ENCODE results near the gene DDB1.

The DDB1 gene

DNA sequence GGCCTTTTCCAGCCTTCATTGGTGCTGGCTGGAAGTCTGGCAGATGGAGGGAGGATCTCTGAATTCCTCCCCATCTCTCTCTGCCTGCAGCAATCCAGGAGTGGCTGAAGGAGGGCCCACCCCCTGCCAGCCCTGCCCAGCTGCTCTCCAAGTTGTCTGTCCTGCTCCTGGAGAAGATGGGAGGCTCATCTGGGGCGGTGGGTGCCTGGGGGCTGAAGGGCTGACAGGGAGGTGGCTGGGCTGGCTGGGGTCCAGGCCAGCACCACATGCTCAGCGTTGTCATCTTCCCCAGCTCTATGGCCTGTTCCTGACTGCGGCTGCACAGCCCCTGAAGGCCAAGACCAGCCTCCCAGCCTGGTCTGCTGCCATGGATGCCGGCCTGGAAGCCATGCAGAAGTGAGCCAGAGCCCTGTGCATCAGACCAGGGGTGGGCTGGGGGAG is 12.3 kb upstream of the DDB1 start:
- peaks cover 60% of the 10 kb centered on the region for H3K36me3 ChIP-seq (ENCODE audit: control insufficient read depth, low read length)
- H3K9me3 ChIP-seq (ENCODE audit: control insufficient read depth, insufficient read depth, low read length), result no peaks in the 10 kb centered on the region
- TF ChIP-seq EZH2phosphoT487 (IDR thresholded peaks at IDR 0.05; ENCODE audit: borderline replicate concordance, low read length), result no peak
- TF ChIP-seq, protein P1, sequence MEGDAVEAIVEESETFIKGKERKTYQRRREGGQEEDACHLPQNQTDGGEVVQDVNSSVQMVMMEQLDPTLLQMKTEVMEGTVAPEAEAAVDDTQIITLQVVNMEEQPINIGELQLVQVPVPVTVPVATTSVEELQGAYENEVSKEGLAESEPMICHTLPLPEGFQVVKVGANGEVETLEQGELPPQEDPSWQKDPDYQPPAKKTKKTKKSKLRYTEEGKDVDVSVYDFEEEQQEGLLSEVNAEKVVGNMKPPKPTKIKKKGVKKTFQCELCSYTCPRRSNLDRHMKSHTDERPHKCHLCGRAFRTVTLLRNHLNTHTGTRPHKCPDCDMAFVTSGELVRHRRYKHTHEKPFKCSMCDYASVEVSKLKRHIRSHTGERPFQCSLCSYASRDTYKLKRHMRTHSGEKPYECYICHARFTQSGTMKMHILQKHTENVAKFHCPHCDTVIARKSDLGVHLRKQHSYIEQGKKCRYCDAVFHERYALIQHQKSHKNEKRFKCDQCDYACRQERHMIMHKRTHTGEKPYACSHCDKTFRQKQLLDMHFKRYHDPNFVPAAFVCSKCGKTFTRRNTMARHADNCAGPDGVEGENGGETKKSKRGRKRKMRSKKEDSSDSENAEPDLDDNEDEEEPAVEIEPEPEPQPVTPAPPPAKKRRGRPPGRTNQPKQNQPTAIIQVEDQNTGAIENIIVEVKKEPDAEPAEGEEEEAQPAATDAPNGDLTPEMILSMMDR (IDR thresholded peaks at IDR 0.05; ENCODE audit: low read depth, low read length, poor library complexity, severe bottlenecking), result no peak

DNA sequence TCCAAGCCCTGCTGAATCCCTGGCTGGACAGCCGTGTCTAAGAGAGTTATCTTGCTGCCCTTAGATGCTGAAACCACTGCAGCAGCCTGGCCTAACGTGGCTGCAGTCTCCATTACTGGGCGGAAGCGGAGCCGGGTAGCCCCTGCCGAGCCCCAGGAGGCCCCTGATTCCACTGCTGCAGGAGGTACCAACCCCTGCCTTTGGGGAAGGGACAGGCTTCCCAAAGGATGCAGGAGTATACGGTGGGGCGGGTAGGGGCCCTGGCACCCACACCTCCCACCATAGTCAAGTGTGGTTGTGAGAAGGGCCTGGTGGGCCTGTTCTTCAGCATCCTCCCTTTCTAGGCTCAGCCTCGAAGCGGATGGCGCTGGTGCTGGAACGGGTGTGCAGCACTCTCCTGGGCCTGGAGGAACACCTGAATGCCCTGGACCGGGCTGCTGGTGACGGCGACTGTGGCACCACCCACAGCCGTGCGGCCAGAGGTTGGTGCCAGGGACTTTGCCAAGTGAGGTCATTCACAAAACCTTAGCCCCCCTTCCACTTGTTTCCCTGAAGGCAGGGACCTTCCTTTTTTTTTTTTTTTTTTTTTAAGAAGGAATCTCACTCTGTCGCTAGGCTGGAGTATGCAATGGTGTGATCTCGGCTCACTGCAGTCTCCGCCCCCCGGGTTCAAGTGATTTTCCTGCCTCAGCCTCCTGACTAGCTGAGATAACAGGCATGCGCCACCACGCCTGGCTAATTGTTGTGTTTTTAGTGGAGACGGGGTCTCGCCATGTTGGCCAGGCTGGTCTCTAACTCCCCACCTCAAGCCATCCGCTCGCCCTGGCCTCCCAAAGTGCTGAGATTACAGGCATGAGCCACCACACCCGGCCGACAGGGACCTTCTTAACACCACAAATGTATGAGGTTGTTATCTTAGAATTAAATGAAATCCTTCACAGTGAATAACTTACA is 11.2 kb upstream of the DDB1 start:
- Histone ChIP-seq H3K79me2 (ENCODE audit: control insufficient read depth, low read length) (no peaks in the 10 kb centered on the region), H3K9me3 (ENCODE audit: control insufficient read depth, insufficient read depth, low read length) (no peaks in the 10 kb centered on the region), H3K36me3 (ENCODE audit: control insufficient read depth, low read length) (peaks cover 49% of the 10 kb centered on the region), H3K27ac (ENCODE audit: low read depth, low read length) (no peak overlapping the region), H3K4me3 (ENCODE audit: low read length) (no peak overlapping the region), H3K9me2 (replicated peaks; ENCODE audit: control insufficient read depth, low read length) (no peaks in the 10 kb centered on the region), H4K20me1 (ENCODE audit: control insufficient read depth, insufficient read depth, low read depth, low read length) (0 out of 2 replicates have a peak, but pooled peaks cover 2% of the 10 kb centered on the region), H3F3A (ENCODE audit: control insufficient read depth, insufficient read depth) (0 out of 2 replicates have a peak, but pooled peaks cover 4% of the 10 kb centered on the region), H3K4me1 (ENCODE audit: control insufficient read depth, low read length) (no peaks in the 10 kb centered on the region), H3K27me3 (ENCODE audit: control insufficient read depth, low read length) (no peaks in the 10 kb centered on the region), H3K4me2 (ENCODE audit: low read length) (no peak overlapping the region)
- no peak for TF ChIP-seq EZH2phosphoT487 (IDR thresholded peaks at IDR 0.05; ENCODE audit: borderline replicate concordance, low read length)
- TF ChIP-seq, protein P1 (IDR thresholded peaks at IDR 0.05; ENCODE audit: low read depth, low read length, poor library complexity, severe bottlenecking), result no peak

More for the DNA sequence above, 12.3 kb upstream of the DDB1 start:
- 0 out of 2 replicates have a peak, but pooled peaks cover 5% of the 10 kb centered on the region for H4K20me1 ChIP-seq (ENCODE audit: control insufficient read depth, insufficient read depth, low read depth, low read length)
- H3K27me3 ChIP-seq (ENCODE audit: control insufficient read depth, low read length), result no peaks in the 10 kb centered on the region
- no peak overlapping the region for H3K27ac ChIP-seq (ENCODE audit: low read depth, low read length)
- no peaks in the 10 kb centered on the region for H3K4me1 ChIP-seq (ENCODE audit: control insufficient read depth, low read length)
- H3K9me2 ChIP-seq (replicated peaks; ENCODE audit: control insufficient read depth, low read length), result no peaks in the 10 kb centered on the region
- H3F3A ChIP-seq (ENCODE audit: control insufficient read depth, insufficient read depth), result 0 out of 2 replicates have a peak, but pooled peaks cover 4% of the 10 kb centered on the region
- no peaks in the 10 kb centered on the region for H3K79me2 ChIP-seq (ENCODE audit: control insufficient read depth, low read length)
- H3K4me2 ChIP-seq (ENCODE audit: low read length), result no peak overlapping the region
- H3K4me3 ChIP-seq (ENCODE audit: low read length), result no peak overlapping the region

DNA sequence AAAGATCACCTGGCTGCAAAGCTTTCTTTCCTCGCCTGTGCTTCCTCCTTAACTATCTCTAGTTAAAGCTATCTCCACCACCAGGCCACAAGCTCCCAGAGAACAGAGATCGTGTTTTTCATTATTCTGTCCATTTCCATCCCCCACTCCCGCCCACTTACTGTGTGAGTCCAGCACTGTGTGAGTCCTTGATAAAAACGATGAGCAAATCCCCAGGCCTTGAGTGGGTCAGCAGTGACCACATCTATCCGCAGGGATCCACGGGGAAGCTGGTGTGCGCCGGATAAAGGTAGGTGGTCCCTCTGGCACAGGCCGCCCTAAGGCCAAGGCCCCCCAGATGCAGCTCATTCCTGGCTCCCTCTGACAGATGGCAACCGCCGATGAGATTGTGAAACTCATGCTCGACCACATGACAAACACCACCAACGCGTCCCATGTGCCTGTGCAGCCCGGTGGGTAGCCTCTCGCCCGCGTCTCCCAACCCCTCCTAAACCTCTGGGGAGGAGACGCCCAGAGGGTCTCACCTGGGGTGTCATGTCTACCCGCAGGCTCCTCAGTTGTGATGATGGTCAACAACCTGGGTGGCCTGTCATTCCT is 9.4 kb upstream of the DDB1 start:
- H3K9me2 ChIP-seq (replicated peaks; ENCODE audit: control insufficient read depth, low read length), result no peaks in the 10 kb centered on the region

More for the DNA sequence above, 9.4 kb upstream of the DDB1 start:
- Histone ChIP-seq H3K79me2 (ENCODE audit: control insufficient read depth, low read length) (no peaks in the 10 kb centered on the region), H3K4me1 (ENCODE audit: control insufficient read depth, low read length) (no peaks in the 10 kb centered on the region), H3K4me2 (ENCODE audit: low read length) (no peak overlapping the region), H3F3A (ENCODE audit: control insufficient read depth, insufficient read depth) (0 out of 2 replicates have a peak, but pooled peaks cover 6% of the 10 kb centered on the region), H3K36me3 (ENCODE audit: control insufficient read depth, low read length) (peaks cover 37% of the 10 kb centered on the region), H3K27ac (ENCODE audit: low read depth, low read length) (no peak overlapping the region), H3K9me3 (ENCODE audit: control insufficient read depth, insufficient read depth, low read length) (no peaks in the 10 kb centered on the region), H3K27me3 (ENCODE audit: control insufficient read depth, low read length) (no peaks in the 10 kb centered on the region), H3K4me3 (ENCODE audit: low read length) (no peak overlapping the region), H4K20me1 (ENCODE audit: control insufficient read depth, insufficient read depth, low read depth, low read length) (no peaks in the 10 kb centered on the region)
- no peak for TF ChIP-seq EZH2phosphoT487 (IDR thresholded peaks at IDR 0.05; ENCODE audit: borderline replicate concordance, low read length)
- TF ChIP-seq, protein P1 (IDR thresholded peaks at IDR 0.05; ENCODE audit: low read depth, low read length, poor library complexity, severe bottlenecking), result no peak
